Measurements from ENCODE around the gene DOLK.

The DOLK gene

GRCh38 chr9:128920381-128921058 lies 26.9 kb downstream of the DOLK start, which contains the start of gene PHYHD1:
TSS of gene PHYHD1 (plus strand) at chr9:128920982. CDS start at chr9:128922324, 1,342 bp downstream.
- no peak for TF ChIP-seq CTCF (IDR thresholded peaks at IDR 0.05; ENCODE audit: low read depth, low read length)
- peak; percentile 53 for DNase-seq (ENCODE audit: low read depth, low spot score)
- H3K4me3 ChIP-seq (ENCODE audit: low read depth, low read length), result no peak within 1 kb of the TSS
- in situ Hi-C loops (cut with HindIII; ENCODE audit: low sequenced_read_pairs), result no loop called here

- no peak overlapping the region for H3K4me3 ChIP-seq (ENCODE audit: low read depth, low read length)
- DNase-seq (ENCODE audit: low read depth, low spot score), result no peak
- in situ Hi-C loops (cut with HindIII; ENCODE audit: low sequenced_read_pairs), result no loop called here
- no peak for TF ChIP-seq CTCF (IDR thresholded peaks at IDR 0.05; ENCODE audit: low read depth, low read length)
Measured at GRCh38 chr9:128919402-128920089, 27.9 kb downstream of the DOLK start.

GRCh38 chr9:128918921-128919320 lies 28.5 kb downstream of the DOLK start:
- in situ Hi-C loops (cut with HindIII; ENCODE audit: low sequenced_read_pairs), result no loop called here
- no peak overlapping the region for H3K4me3 ChIP-seq (ENCODE audit: low read depth, low read length)
- no peak for DNase-seq (ENCODE audit: low read depth, low spot score)
- no peak for TF ChIP-seq CTCF (IDR thresholded peaks at IDR 0.05; ENCODE audit: low read depth, low read length)

- peak; percentile 76 for DNase-seq (ENCODE audit: low read depth, low spot score)
- TF ChIP-seq CTCF (IDR thresholded peaks at IDR 0.05; ENCODE audit: low read depth, low read length), result no peak
- no peak overlapping the region for H3K4me3 ChIP-seq (ENCODE audit: low read depth, low read length)
- in situ Hi-C loops (cut with HindIII; ENCODE audit: low sequenced_read_pairs), result no loop called here
Measured at GRCh38 chr9:128917151-128917849, 30.1 kb downstream of the DOLK start.

- TF ChIP-seq CTCF (IDR thresholded peaks at IDR 0.05; ENCODE audit: low read depth, low read length), result no peak
- in situ Hi-C loops (cut with HindIII; ENCODE audit: low sequenced_read_pairs), result no loop called here
- H3K4me3 ChIP-seq (ENCODE audit: low read depth, low read length), result no peak overlapping the region
- no peak for DNase-seq (ENCODE audit: low read depth, low spot score)
Measured at GRCh38 chr9:128916745-128917144, 30.7 kb downstream of the DOLK start.

GRCh38 chr9:128916204-128916603 lies 31.2 kb downstream of the DOLK start:
- DNase-seq (ENCODE audit: low read depth, low spot score), result no peak
- no peak overlapping the region for H3K4me3 ChIP-seq (ENCODE audit: low read depth, low read length)
- in situ Hi-C loops (cut with HindIII; ENCODE audit: low sequenced_read_pairs), result no loop called here
- no peak for TF ChIP-seq CTCF (IDR thresholded peaks at IDR 0.05; ENCODE audit: low read depth, low read length)
